NCI-H1417 (cell line): ENCODE results near the gene ACOT7.
A peak's percentile ranks its signal among the peaks of the same experiment; 100 is the strongest.

Experiments used
- DNase-seq, 3 experiments: peaks; one replicate each; lab custom pipeline; 2025; lab: John Stamatoyannopoulos, UW

Gene ACOT7

GRCh38 chr1:6360517-6361070, 33.0 kb downstream of the ACOT7 start:
- no peak for DNase-seq

- no peak for DNase-seq
These were observed 33.5 kb downstream of the ACOT7 start for GRCh38 chr1:6360117-6360496.

GRCh38 chr1:6359216-6360116, 34.1 kb downstream of the ACOT7 start:
- DNase-seq = no peak

- DNase-seq = no peak
These were observed 34.8 kb downstream of the ACOT7 start for GRCh38 chr1:6358757-6359201.

GRCh38 chr1:6358144-6358624, 35.4 kb downstream of the ACOT7 start:
- no peak for DNase-seq

- DNase-seq = no peak
These were observed 36.2 kb downstream of the ACOT7 start for GRCh38 chr1:6357243-6357936.

GRCh38 chr1:6355621-6356020, 37.9 kb downstream of the ACOT7 start:
- DNase-seq = no peak

- DNase-seq = no peak
These were observed 38.8 kb downstream of the ACOT7 start for GRCh38 chr1:6354659-6355317.

- no peak for DNase-seq
These were observed 39.5 kb downstream of the ACOT7 start for GRCh38 chr1:6353955-6354658.

- DNase-seq = no peak
These were observed 40.0 kb downstream of the ACOT7 start for GRCh38 chr1:6353619-6353954.

- DNase-seq = no peak
These were observed 41.4 kb downstream of the ACOT7 start for GRCh38 chr1:6352138-6352563.

- DNase-seq = peak in 1 of 3 experiments; percentile 24
These were observed 42.0 kb downstream of the ACOT7 start for GRCh38 chr1:6351480-6352137.

- DNase-seq = no peak
These were observed 43.0 kb downstream of the ACOT7 start for GRCh38 chr1:6350416-6351088.

- no peak for DNase-seq
These were observed 44.2 kb downstream of the ACOT7 start for GRCh38 chr1:6349254-6349943.

GRCh38 chr1:6348511-6349191, 44.9 kb downstream of the ACOT7 start:
- peak in 1 of 3 experiments; percentile 19 for DNase-seq

GRCh38 chr1:6347641-6348487, 45.7 kb downstream of the ACOT7 start:
- DNase-seq = peak in 2 of 3 experiments; percentile 15 to 43

- DNase-seq = no peak
These were observed 48.1 kb downstream of the ACOT7 start for GRCh38 chr1:6345460-6345859.

GRCh38 chr1:6345009-6345408, 48.6 kb downstream of the ACOT7 start:
- no peak for DNase-seq
